Neural progenitor cell (in vitro differentiated cells): ENCODE results near the gene URI1.

Source experiments
- CTCF ChIP-seq: fragments of 200-600 bp; sonication (generic); IDR thresholded peaks from 2 replicates; pipeline ENCODE4 v1.5.1; 2017; ENCODE audit warnings: antibody characterized with exemption, mild to moderate bottlenecking
- EZH2 ChIP-seq: fragments of 200-600 bp; sonication (generic); IDR thresholded peaks from 2 replicates; pipeline ENCODE4 v1.6.1; 2017; ENCODE audit warnings: antibody characterized with exemption, mild to moderate bottlenecking, moderate library complexity
- EZH2phosphoT487 ChIP-seq: fragments of 200-600 bp; sonication (generic); IDR thresholded peaks from 2 replicates; pipeline ENCODE4 v1.6.1; 2017; ENCODE audit warnings: antibody characterized with exemption

GRCh38 chr19:29940971-29941585, 961 bp upstream of the URI1 start:
- TF ChIP-seq CTCF (no peak), EZH2 (no peak), EZH2phosphoT487 (no peak)
